Esophagus squamous epithelium (tissue), 5 donors: ENCODE data around the gene OR51B6. TPM values are rescaled to one million over a fixed set of nuclear protein-coding genes. Genes with fewer than 3 reads are reported as not detected.
"Not testable (repeated sequence)": the region's sequence is repeated elsewhere in the genome, so short reads cannot be mapped to it uniquely, and the experiment has no call there.

Source experiments
- DNase-seq: peaks from one replicate; lab custom pipeline; 2025; lab: John Stamatoyannopoulos, UW
- H3K27ac ChIP-seq, 4 donors: fragments of 200-600 bp; sonication (generic); one replicate each; pipeline ENCODE4 v1.5.1; 2016 to 2019; ENCODE audit warnings: mild to moderate bottlenecking in 1 of 4
- H3K27me3 ChIP-seq, 4 donors: fragments of 200-600 bp; sonication (generic); 1 replicate in 3 of 4; 2 replicates in 1 of 4; pipeline versions ENCODE4 v1.5.1 to v1.6.0; 2017 to 2021; ENCODE audit warnings: antibody characterized with exemption in 1 of 4
- H3K36me3 ChIP-seq, 3 donors: fragments of 200-600 bp; sonication (generic); one replicate each; pipeline ENCODE4 v1.5.1; 2016 to 2019
- H3K4me1 ChIP-seq, 3 donors: fragments of 200-600 bp; sonication (generic); one replicate each; pipeline ENCODE4 v1.5.1; 2017 to 2019
- H3K4me3 ChIP-seq, 4 donors: fragments of 200-600 bp; sonication (generic); 1 replicate in 3 of 4; 2 replicates in 1 of 4; pipeline ENCODE4 v1.5.1; 2016 to 2019; ENCODE audit warnings: mild to moderate bottlenecking in 2 of 4, moderate library complexity in 1 of 4
- H3K9me3 ChIP-seq, 3 donors: fragments of 200-600 bp; sonication (generic); one replicate each; pipeline ENCODE4 v1.5.1; 2016 to 2019
- POLR2A ChIP-seq, 4 donors: fragments of 450-650 bp; IDR thresholded peaks; one replicate each; pipeline ENCODE4 v1.6.1; 2017; ENCODE audit warnings: antibody characterized with exemption in 4 of 4, mild to moderate bottlenecking in 4 of 4, moderate library complexity in 3 of 4
- WGBS, 2 donors: methylation state at CpG; one replicate each; pipeline ENCODE4 v1.1.5; 2018; 5-methylcytosine and 5-hydroxymethylcytosine counted together
- intact Hi-C: fragments of 100-400 bp; cut with DNase I; formaldehyde crosslinking; loops from one replicate; pipeline ENCODE4 v1.15.0; 2022
- total RNA-seq, 4 donors: library from RNA; depleted of rRNA; stranded (reverse); fragments of >200 nt; gene quantifications; one replicate each; pipeline ENCODE4 v1.1.0, GENCODE V29; 2016
- TF ChIP-seq, protein P1 (sequence below), 6 experiments: fragments of 450-650 bp in 4 of 6; fragments of 200-600 bp in 2 of 6; sonication (generic) in 2 of 6; IDR thresholded peaks; one replicate each; pipeline ENCODE4 v1.5.1; 2016 to 2019; ENCODE audit warnings: antibody characterized with exemption in 6 of 6, mild to moderate bottlenecking in 4 of 6, moderate library complexity in 4 of 6
- donor health status: DM: yes; HTN: yes; CAD: no.

Gene OR51B6
- total RNA-seq, 4 donors from 2014 or later: not detected

DNA sequence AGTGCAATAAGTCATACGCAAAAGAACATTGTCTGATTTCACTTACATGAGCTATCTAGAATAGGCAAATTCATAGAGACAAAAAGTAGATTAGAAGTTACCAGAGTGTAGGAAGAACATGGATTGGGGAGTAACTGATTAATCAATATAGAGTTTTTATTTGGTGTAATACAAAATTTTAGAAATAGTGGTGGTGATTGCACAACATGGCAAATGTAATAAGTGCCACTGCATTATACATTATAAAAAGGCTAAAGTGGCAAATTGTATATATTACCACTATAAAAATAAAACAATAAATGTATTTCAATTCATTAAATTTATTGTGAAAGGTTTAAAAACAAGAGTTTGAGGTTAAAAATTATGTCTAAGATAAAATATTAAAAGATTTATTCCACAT is 40.9 kb upstream of the OR51B6 start:
- Histone ChIP-seq H3K4me1 (no peaks in the 10 kb centered on the region), H3K4me3 (no peak overlapping the region), H3K27ac (no peak overlapping the region), H3K9me3 (no peaks in the 10 kb centered on the region), H3K27me3 (no peaks in the 10 kb centered on the region), H3K36me3 (no peaks in the 10 kb centered on the region)
- DNase-seq: no peak
- intact Hi-C loops: no loop called here
- 86 to 100% methylated on average over 1 of the region's 1 CpG for WGBS, 2 donors
- TF ChIP-seq, protein P1, sequence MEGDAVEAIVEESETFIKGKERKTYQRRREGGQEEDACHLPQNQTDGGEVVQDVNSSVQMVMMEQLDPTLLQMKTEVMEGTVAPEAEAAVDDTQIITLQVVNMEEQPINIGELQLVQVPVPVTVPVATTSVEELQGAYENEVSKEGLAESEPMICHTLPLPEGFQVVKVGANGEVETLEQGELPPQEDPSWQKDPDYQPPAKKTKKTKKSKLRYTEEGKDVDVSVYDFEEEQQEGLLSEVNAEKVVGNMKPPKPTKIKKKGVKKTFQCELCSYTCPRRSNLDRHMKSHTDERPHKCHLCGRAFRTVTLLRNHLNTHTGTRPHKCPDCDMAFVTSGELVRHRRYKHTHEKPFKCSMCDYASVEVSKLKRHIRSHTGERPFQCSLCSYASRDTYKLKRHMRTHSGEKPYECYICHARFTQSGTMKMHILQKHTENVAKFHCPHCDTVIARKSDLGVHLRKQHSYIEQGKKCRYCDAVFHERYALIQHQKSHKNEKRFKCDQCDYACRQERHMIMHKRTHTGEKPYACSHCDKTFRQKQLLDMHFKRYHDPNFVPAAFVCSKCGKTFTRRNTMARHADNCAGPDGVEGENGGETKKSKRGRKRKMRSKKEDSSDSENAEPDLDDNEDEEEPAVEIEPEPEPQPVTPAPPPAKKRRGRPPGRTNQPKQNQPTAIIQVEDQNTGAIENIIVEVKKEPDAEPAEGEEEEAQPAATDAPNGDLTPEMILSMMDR (IDR thresholded peaks at IDR 0.05): no peak
- TF ChIP-seq POLR2A (IDR thresholded peaks at IDR 0.05): no peak

DNA sequence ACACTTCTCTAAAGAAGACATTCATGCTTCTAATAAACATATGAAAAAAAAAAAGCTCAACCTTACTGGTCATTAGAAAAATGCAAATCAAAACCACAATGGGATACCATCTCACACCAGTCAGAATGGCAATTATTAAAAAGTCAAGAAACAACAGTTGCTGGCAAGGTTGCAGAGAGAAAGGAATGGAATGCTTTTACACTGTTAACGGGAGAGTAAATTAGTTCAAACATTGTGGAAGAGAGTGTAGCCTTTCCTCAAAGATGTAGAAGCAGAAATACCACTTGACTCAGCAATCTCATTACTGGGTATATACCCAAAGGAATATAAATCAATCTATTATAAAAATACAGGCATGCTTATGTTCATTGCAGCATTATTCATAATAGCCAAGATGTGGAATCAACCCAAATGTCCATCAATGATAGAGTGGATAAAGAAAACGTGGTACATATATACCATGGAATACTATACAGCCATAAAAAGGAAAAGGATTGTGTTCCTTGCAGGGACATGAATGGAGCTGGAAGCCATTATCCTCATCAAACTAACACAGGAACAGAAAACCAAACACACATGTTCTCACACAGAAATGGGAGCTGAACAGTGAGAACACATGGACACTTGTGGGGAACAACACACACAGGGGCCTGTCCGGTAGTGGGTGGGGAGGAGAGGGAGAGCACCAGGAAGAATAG is 37.8 kb upstream of the OR51B6 start:
- H3K9me3 ChIP-seq, H3K4me1 ChIP-seq, DNase-seq, H3K27me3 ChIP-seq, H3K4me3 ChIP-seq, H3K36me3 ChIP-seq, H3K27ac ChIP-seq, intact Hi-C loops: not testable (repeated sequence)
- WGBS, 2 donors: 61 to 65% methylated on average over 3 of the region's 3 CpGs

DNA sequence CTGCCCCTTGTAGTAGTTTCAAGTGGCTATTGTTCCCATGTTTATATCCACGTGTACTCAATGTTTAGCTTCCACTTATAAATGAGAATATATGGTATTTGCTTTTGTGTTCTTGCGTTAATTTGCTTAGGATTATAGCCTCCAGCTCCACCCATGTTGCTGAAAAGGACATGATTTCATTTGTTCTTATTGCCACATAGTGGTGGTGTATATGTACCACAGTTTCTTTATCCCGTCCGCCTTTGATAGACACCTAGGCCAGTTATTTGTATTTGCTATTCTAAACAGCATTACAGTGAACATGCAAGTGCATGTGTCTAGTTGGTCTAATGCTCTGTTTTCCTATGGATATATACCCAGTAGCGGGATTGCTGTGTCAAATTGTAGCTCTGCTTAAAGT is 34.0 kb upstream of the OR51B6 start:
- DNase-seq: no peak
- intact Hi-C loops: no loop called here

DNA sequence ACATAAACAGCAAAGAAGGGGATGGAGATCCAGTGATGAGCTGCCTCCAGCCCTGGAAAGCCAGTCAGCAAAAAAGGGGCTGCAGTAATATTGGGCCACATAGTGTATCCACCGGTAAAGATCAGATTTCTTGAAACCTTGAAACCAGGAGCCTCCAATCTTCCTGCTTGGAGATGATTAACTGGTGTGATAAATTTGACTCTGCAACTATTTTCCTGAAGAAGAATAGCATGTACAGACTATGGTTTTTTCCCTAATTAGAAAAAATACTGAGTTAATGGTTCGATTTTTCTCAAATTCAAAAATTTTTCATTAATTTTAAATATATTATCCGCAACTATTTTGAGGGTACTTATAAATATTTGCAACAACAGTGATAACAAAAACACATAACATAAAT is 27.1 kb upstream of the OR51B6 start, which contains the start of gene OR51B2:
Gene OR51B2 (minus strand): TSS at position 101 of the 400 bp plus-strand sequence. CDS start 0 bp downstream, at position 101.
- no peak for DNase-seq
- no peak within 1 kb of the TSS for H3K4me3 ChIP-seq
- no peaks in the 10 kb centered on the region for H3K27me3 ChIP-seq
- TF ChIP-seq, protein P1 (IDR thresholded peaks at IDR 0.05): no peak
- TF ChIP-seq POLR2A (IDR thresholded peaks at IDR 0.05): no peak
- no peaks in the 10 kb centered on the region for H3K36me3 ChIP-seq
- no peaks in the 10 kb centered on the region for H3K4me1 ChIP-seq
- WGBS, 2 donors: 46 to 76% methylated on average over 3 of the region's 3 CpGs
- intact Hi-C loops: no loop called here
- H3K9me3 ChIP-seq: no peaks in the 10 kb centered on the region
- no peak within 1 kb of the TSS for H3K27ac ChIP-seq

More for the DNA sequence above, 34.0 kb upstream of the OR51B6 start:
- no peaks in the 10 kb centered on the region for H3K4me1 ChIP-seq
- no peaks in the 10 kb centered on the region for H3K36me3 ChIP-seq
- 51 to 54% methylated on average over 5 of the region's 5 CpGs for WGBS, 2 donors
- no peaks in the 10 kb centered on the region for H3K9me3 ChIP-seq
- no peak overlapping the region for H3K27ac ChIP-seq
- no peaks in the 10 kb centered on the region for H3K27me3 ChIP-seq
- no peak overlapping the region for H3K4me3 ChIP-seq
- TF ChIP-seq, protein P1 (IDR thresholded peaks at IDR 0.05): no peak
- no peak for TF ChIP-seq POLR2A (IDR thresholded peaks at IDR 0.05)

DNA sequence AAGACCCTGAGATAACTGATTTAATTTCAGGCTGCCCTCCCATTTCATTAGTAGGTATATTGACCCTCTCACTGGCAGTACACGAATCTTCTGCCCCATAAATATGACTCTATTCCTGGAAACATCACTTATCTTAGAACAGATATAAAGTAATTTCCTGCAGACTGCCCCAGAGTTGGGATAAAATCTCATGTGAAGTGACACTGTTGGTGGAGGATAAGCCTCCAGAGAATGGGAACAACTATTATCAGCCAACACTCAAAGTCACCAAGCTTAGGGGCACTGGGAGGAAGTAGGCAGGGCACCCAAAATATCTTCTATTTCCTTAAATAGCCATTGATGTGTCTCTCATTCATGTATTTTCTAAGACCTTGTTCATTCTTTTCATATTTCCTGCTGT is 16.1 kb upstream of the OR51B6 start:
- H3K4me3 ChIP-seq: no peak overlapping the region
- no peaks in the 10 kb centered on the region for H3K4me1 ChIP-seq
- H3K27ac ChIP-seq: no peak overlapping the region
- TF ChIP-seq, protein P1 (IDR thresholded peaks at IDR 0.05): no peak
- no peak for TF ChIP-seq POLR2A (IDR thresholded peaks at IDR 0.05)
- H3K36me3 ChIP-seq: no peaks in the 10 kb centered on the region
- no peaks in the 10 kb centered on the region for H3K27me3 ChIP-seq
- H3K9me3 ChIP-seq: no peaks in the 10 kb centered on the region
- WGBS, 2 donors: 9 to 22% methylated on average over 1 of the region's 1 CpG
- intact Hi-C loops: no loop called here
- no peak for DNase-seq
